Uterus (tissue), 4 donors: ENCODE results near the gene TLR8. TPM values are rescaled to one million over a fixed set of nuclear protein-coding genes. Genes with fewer than 3 reads are reported as not detected.

Experiments
- DNase-seq, 2 donors: peaks; one replicate each; pipeline ENCODE4 v3.0.0-alpha.2; 2019 to 2020
- H3K27ac ChIP-seq, 2 donors: fragments of 200-600 bp; sonication (generic); 1 replicate in 1 of 2; 2 replicates in 1 of 2; pipeline ENCODE4 v1.5.1; 2016 to 2018
- H3K27me3 ChIP-seq, 2 donors: fragments of 200-600 bp; sonication (generic); one replicate each; pipeline ENCODE4 v1.5.1; 2018 to 2019; ENCODE audit warnings: control low read depth in 1 of 2
- H3K36me3 ChIP-seq, 2 donors: fragments of 200-600 bp; sonication (generic); one replicate each; pipeline ENCODE4 v1.5.1; 2019; ENCODE audit warnings: control low read depth in 1 of 2
- H3K4me1 ChIP-seq, 2 donors: fragments of 200-600 bp; sonication (generic); one replicate each; pipeline ENCODE4 v1.5.1; 2018 to 2019; ENCODE audit warnings: control low read depth in 1 of 2
- H3K4me3 ChIP-seq, 2 donors: fragments of 200-600 bp; sonication (generic); 1 replicate in 1 of 2; 2 replicates in 1 of 2; pipeline ENCODE4 v1.5.1; 2018 to 2019; ENCODE audit warnings: mild to moderate bottlenecking in 1 of 2
- H3K9me3 ChIP-seq, 2 donors: fragments of 200-600 bp; sonication (generic); one replicate each; pipeline ENCODE4 v1.5.1; 2019; ENCODE audit warnings: control low read depth in 1 of 2
- POLR2A ChIP-seq, 2 donors: fragments of 450-650 bp; IDR thresholded peaks; one replicate each; pipeline ENCODE4 v1.6.1; 2016; ENCODE audit warnings: antibody characterized with exemption in 2 of 2, mild to moderate bottlenecking in 1 of 2, moderate library complexity in 1 of 2
- intact Hi-C: fragments of 100-400 bp; cut with DNase I; formaldehyde crosslinking; loops from one replicate; pipeline ENCODE4 v1.15.1; 2023; ENCODE audit warnings: low total_unique reads
- total RNA-seq, 4 donors: library from RNA; depleted of rRNA in 3 of 4; stranded (reverse); fragments of >200 nt in 3 of 4; gene quantifications; one replicate each; pipeline versions ENCODE4 v1.1.0 to v1.2.4, GENCODE V29; 2014 to 2023
- TF ChIP-seq, protein P1 (sequence below), 4 experiments: fragments of 200-600 bp in 2 of 4; fragments of 450-650 bp in 2 of 4; sonication (generic) in 2 of 4; IDR thresholded peaks; one replicate each; pipeline ENCODE4 v1.5.1; 2016 to 2019; ENCODE audit warnings: antibody characterized with exemption in 4 of 4, mild to moderate bottlenecking in 2 of 4, moderate library complexity in 1 of 4
- donor health status: DM: yes; HTN: yes; CAD: no.

The TLR8 gene
- total RNA-seq, 4 donors from 2014 or later = 0.29 to 0.55 (median 0.55) TPM; not detected in 1

DNA sequence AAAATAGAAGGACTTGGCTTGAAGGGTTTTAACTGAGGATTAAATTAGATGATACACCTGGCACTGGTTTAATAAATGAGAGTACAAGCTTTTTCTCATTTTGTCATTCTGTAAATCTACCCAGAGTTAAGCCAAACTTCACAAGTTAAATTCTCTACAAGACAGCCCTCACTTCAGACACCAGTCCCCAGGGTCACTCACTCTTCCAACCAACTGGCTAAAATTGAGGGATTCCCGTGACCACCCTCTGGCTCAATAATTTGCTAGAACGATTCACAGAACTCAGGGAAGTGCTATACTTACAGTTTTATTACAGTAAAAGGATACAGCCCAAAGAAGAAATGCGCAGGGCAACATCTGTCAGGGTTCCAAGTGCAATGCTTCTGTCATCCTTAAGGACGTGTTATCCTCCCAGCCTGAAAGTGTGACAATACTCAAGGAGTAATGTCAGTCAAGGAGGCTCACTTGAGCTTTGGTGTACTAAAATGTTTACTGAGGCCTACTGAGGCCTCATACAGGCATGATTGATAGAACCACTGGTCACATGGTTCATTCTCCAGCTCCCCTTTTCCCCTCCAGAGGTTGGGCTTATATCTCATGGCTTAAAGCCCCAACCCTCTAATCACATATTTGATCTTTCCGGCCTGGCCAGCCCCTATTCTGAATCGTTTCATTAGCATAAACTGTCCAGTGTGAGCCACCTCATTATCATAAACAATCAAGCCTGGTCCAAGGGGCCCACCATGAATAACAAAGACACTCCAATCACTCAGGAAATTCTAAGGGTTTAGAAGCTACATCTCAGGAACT is 58.9 kb downstream of the TLR8 start:
- intact Hi-C loops = no loop called here
- H3K4me1 ChIP-seq = no peaks in the 10 kb centered on the region
- no peaks in the 10 kb centered on the region for H3K27me3 ChIP-seq
- H3K4me3 ChIP-seq = no peak overlapping the region
- no peaks in the 10 kb centered on the region for H3K9me3 ChIP-seq
- no peak for DNase-seq
- TF ChIP-seq, protein P1, sequence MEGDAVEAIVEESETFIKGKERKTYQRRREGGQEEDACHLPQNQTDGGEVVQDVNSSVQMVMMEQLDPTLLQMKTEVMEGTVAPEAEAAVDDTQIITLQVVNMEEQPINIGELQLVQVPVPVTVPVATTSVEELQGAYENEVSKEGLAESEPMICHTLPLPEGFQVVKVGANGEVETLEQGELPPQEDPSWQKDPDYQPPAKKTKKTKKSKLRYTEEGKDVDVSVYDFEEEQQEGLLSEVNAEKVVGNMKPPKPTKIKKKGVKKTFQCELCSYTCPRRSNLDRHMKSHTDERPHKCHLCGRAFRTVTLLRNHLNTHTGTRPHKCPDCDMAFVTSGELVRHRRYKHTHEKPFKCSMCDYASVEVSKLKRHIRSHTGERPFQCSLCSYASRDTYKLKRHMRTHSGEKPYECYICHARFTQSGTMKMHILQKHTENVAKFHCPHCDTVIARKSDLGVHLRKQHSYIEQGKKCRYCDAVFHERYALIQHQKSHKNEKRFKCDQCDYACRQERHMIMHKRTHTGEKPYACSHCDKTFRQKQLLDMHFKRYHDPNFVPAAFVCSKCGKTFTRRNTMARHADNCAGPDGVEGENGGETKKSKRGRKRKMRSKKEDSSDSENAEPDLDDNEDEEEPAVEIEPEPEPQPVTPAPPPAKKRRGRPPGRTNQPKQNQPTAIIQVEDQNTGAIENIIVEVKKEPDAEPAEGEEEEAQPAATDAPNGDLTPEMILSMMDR (IDR thresholded peaks at IDR 0.05) = no peak
- TF ChIP-seq POLR2A (IDR thresholded peaks at IDR 0.05) = no peak
- no peaks in the 10 kb centered on the region for H3K36me3 ChIP-seq
- H3K27ac ChIP-seq = no peak overlapping the region

DNA sequence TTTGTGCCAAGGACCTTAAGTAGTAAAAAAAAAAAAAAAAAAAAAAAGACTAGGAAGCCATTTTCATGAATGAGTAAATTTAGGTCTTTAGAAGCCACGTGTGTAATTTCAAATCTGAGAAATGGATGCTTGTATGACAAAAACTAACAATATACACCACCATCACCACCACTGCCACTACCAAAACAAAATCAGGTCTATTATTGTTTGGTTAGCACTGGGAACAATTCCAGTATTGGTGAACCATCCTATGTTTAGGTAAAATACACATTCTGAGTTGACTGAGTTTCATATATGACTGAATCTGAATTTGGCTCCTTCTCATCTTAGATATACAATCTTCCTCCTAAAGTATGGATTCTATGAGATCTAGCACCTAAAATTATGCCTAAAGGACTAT is 59.7 kb downstream of the TLR8 start:
- H3K4me3 ChIP-seq = no peak overlapping the region
- TF ChIP-seq POLR2A (IDR thresholded peaks at IDR 0.05) = no peak
- TF ChIP-seq, protein P1 (IDR thresholded peaks at IDR 0.05) = no peak
- H3K9me3 ChIP-seq = no peaks in the 10 kb centered on the region
- no peaks in the 10 kb centered on the region for H3K36me3 ChIP-seq
- H3K27me3 ChIP-seq = no peaks in the 10 kb centered on the region
- DNase-seq = no peak
- H3K4me1 ChIP-seq = no peaks in the 10 kb centered on the region
- no peak overlapping the region for H3K27ac ChIP-seq
- intact Hi-C loops = no loop called here

DNA sequence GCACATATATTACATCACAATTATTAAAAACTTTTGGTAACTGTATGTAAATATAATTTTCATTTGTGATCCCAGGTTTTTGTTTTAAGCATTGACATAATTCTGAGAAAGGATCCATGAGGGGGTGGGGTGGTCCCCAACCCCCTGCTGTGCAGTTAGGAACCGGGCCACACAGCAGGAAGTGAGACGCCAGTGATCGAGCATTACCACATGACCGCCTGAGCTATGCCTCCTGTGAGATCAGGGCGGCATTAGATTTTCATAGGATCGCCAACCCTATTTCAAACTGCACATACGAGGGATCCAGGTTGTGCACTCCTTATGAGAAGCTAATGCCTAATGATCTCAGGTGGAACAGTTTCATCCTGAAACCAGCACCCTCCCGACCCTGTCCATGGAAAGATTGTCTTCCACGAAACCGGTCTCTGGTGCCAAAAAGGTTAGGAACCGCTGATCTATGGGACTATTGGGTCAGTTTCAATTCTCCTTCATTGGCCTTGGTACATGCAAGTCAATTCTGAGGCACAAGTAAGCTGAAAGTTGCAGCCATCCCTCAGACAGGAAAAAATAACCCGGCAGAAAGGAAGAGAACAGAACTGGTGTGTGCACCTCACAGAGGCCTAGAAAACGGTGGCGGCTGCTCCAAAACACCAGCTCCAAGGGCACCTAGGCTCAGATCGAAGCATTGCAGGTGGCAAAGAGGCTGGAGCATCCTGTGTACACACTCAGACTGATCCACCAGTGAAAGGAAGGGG is 61.5 kb downstream of the TLR8 start:
- TF ChIP-seq POLR2A (IDR thresholded peaks at IDR 0.05) = no peak
- TF ChIP-seq, protein P1 (IDR thresholded peaks at IDR 0.05) = no peak
- Histone ChIP-seq H3K9me3 (no peaks in the 10 kb centered on the region), H3K4me1 (no peaks in the 10 kb centered on the region), H3K27me3 (no peaks in the 10 kb centered on the region), H3K4me3 (no peak overlapping the region), H3K27ac (no peak overlapping the region), H3K36me3 (no peaks in the 10 kb centered on the region)
- intact Hi-C loops = no loop called here
- no peak for DNase-seq

DNA sequence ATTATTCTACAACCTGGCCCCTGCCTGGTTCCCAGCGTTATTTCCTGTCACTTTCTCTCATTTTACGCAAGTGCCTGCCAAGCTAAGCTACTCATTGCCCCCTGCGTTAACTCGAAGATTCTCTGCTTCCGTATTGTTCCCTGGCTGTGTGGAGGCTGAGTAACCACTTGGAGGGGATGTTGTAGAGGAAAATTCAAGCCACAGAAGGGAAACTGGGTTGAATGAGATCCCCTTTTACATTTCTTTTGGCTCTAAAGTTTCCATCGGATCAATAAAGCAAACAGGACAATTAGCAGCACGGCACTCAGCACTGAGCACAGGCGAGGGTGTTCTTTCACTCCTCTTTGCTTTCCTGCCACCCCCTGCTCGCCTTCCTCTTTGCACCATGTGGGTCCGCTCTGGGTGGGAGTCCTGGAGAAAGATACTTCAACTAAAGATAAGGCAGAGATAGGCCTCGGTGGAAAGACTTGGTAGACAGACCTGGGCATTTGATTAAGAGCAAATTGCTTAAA is 64.3 kb downstream of the TLR8 start:
- DNase-seq = peak; percentile 39 to 51
- Histone ChIP-seq H3K36me3 (no peaks in the 10 kb centered on the region), H3K4me1 (no peaks in the 10 kb centered on the region), H3K27me3 (no peaks in the 10 kb centered on the region), H3K9me3 (no peaks in the 10 kb centered on the region), H3K4me3 (no peak overlapping the region), H3K27ac (peak overlapping the region; percentile 97)
- no peak for TF ChIP-seq POLR2A (IDR thresholded peaks at IDR 0.05)
- TF ChIP-seq, protein P1 (IDR thresholded peaks at IDR 0.05) = peak; percentile 54 to 68 (median 58)
- intact Hi-C loops = loop anchor here (5.0 to 10.0 kb wide), 2 partner anchors 134 to 517 kb away; no protein-coding TSS in a partner anchor
